Activated T-cell treated with anti-CD3 and anti-CD28 coated beads for 24 hours (primary cell): Measurements from ENCODE around the gene MEIOB.
"Not testable (repeated sequence)": the region's sequence is repeated elsewhere in the genome, so short reads cannot be mapped to it uniquely, and the experiment has no call there.

Source experiments
- DNase-seq: peaks from one replicate; pipeline ENCODE4 v3.0.0-alpha.2; 2020; ENCODE audit warnings: low read depth

MEIOB gene

GRCh38 chr16:1907226-1907860, 35.4 kb upstream of the MEIOB start:
- DNase-seq, result no peak

- DNase-seq, result no peak
These were observed 34.8 kb upstream of the MEIOB start for GRCh38 chr16:1906846-1907165.

GRCh38 chr16:1906055-1906845, 34.3 kb upstream of the MEIOB start:
- DNase-seq, result no peak

GRCh38 chr16:1903845-1904840, 32.2 kb upstream of the MEIOB start:
- no peak for DNase-seq

GRCh38 chr16:1903220-1903574, 31.2 kb upstream of the MEIOB start:
- DNase-seq, result no peak

GRCh38 chr16:1902547-1903219, 30.7 kb upstream of the MEIOB start:
- no peak for DNase-seq

- DNase-seq, result no peak
These were observed 28.4 kb upstream of the MEIOB start for GRCh38 chr16:1900452-1900774.

GRCh38 chr16:1899641-1900451, 27.9 kb upstream of the MEIOB start:
- no peak for DNase-seq

GRCh38 chr16:1897692-1898091, 25.7 kb upstream of the MEIOB start:
- DNase-seq, result not testable (repeated sequence)

GRCh38 chr16:1895949-1896675, 24.1 kb upstream of the MEIOB start:
- no peak for DNase-seq

- no peak for DNase-seq
These were observed 23.1 kb upstream of the MEIOB start for GRCh38 chr16:1895068-1895467.

- DNase-seq, result no peak
These were observed 18.7 kb upstream of the MEIOB start for GRCh38 chr16:1890708-1891050.

GRCh38 chr16:1890024-1890707, 18.2 kb upstream of the MEIOB start:
- DNase-seq, result no peak

GRCh38 chr16:1887711-1888354, 15.9 kb upstream of the MEIOB start:
- no peak for DNase-seq

- no peak for DNase-seq
These were observed 12.9 kb upstream of the MEIOB start for GRCh38 chr16:1884889-1885288.

GRCh38 chr16:1884155-1884760, 12.3 kb upstream of the MEIOB start:
- no peak for DNase-seq

- DNase-seq, result not testable (repeated sequence)
These were observed 9.2 kb upstream of the MEIOB start for GRCh38 chr16:1881172-1881571.

GRCh38 chr16:1879477-1879876, 7.5 kb upstream of the MEIOB start:
- no peak for DNase-seq

- no peak for DNase-seq
These were observed 6.3 kb upstream of the MEIOB start for GRCh38 chr16:1878256-1878655.
